CD4-positive, CD25-positive, alpha-beta regulatory T cell (primary cell): ENCODE results near the gene MED28. TPM values are rescaled to one million over a fixed set of nuclear protein-coding genes. Genes with fewer than 3 reads are reported as not detected.

Source experiments
- ATAC-seq, 2 donors: fragments of 150-1000 bp; cut with Tn5 transposase; one replicate each; pipeline ENCODE4 v1.10.0; 2021; ENCODE audit warnings: low read depth in 2 of 2, moderate number of reproducible peaks in 2 of 2, moderate library complexity in 1 of 2
- DNase-seq, 3 donors: peaks; one replicate each; pipeline versions ENCODE4 v3.0.0 to v3.0.0-alpha.2; 2012 to 2022; ENCODE audit warnings: mixed read lengths in 1 of 3
- H3K27ac ChIP-seq: one replicate; pipeline ENCODE4 v1.7.0; 2013; ENCODE audit warnings: mild to moderate bottlenecking, low read length; ENCODE audit not compliant: insufficient read depth, poor library complexity, severe bottlenecking
- H3K27me3 ChIP-seq: one replicate; pipeline ENCODE4 v1.7.0; 2013; ENCODE audit warnings: low read length; ENCODE audit not compliant: control insufficient read depth, insufficient read depth
- H3K36me3 ChIP-seq: one replicate; pipeline ENCODE4 v1.7.0; 2013; ENCODE audit warnings: mild to moderate bottlenecking, low read length, moderate library complexity; ENCODE audit not compliant: control insufficient read depth, insufficient read depth
- H3K4me1 ChIP-seq: 2 replicates; pipeline ENCODE4 v1.7.0; 2013; ENCODE audit warnings: mild to moderate bottlenecking, low read length; ENCODE audit not compliant: insufficient read depth, control insufficient read depth, poor library complexity, severe bottlenecking
- H3K4me3 ChIP-seq: one replicate; pipeline ENCODE4 v1.7.0; 2013; ENCODE audit warnings: low read depth, mild to moderate bottlenecking, low read length, moderate library complexity
- H3K9me3 ChIP-seq, 2 experiments: 1 replicate in 1 of 2; 2 replicates in 1 of 2; pipeline ENCODE4 v1.7.0; 2013; ENCODE audit warnings: low read length in 2 of 2, mild to moderate bottlenecking in 1 of 2, moderate library complexity in 1 of 2; ENCODE audit not compliant: control insufficient read depth in 2 of 2
- H3K27ac Mint-ChIP-seq, 3 donors: one replicate each; pipeline ENCODE4 v1.8.0; 2020 to 2022; ENCODE audit warnings: mild to moderate bottlenecking in 3 of 3, mixed read lengths in 3 of 3, moderate library complexity in 2 of 3
- H3K27me3 Mint-ChIP-seq: one replicate; pipeline ENCODE4 v1.8.0; 2022; ENCODE audit warnings: mild to moderate bottlenecking, mixed read lengths
- H3K36me3 Mint-ChIP-seq: one replicate; pipeline ENCODE4 v1.8.0; 2020; ENCODE audit warnings: mixed read lengths
- H3K4me1 Mint-ChIP-seq, 4 donors: one replicate each; pipeline ENCODE4 v1.8.0; 2020 to 2022; ENCODE audit warnings: mixed read lengths in 4 of 4, mild to moderate bottlenecking in 1 of 4
- H3K4me3 Mint-ChIP-seq, 4 donors: one replicate each; pipeline ENCODE4 v1.8.0; 2020 to 2022; ENCODE audit warnings: mild to moderate bottlenecking in 4 of 4, mixed read lengths in 4 of 4, moderate library complexity in 3 of 4
- H3K9me3 Mint-ChIP-seq, 7 donors: one replicate each; pipeline ENCODE4 v1.8.0; 2020 to 2022; ENCODE audit warnings: mixed read lengths in 7 of 7, mild to moderate bottlenecking in 3 of 7, moderate library complexity in 2 of 7
- polyA plus RNA-seq, 4 donors: library from polyadenylated mRNA; unstranded; fragments of 300-500 nt; fragmentation: Illumina TruSeq; gene quantifications; one replicate each; pipeline ENCODE4 v1.2.3, GENCODE V29; 2021
- total RNA-seq: library from RNA; stranded (reverse); gene quantifications from one replicate; pipeline ENCODE4 v1.2.3, GENCODE V29; 2022

MED28 gene
- total and polyA plus RNA-seq, 5 donors from 2014 or later = 32.8 to 61.6 (median 45.4) TPM

DNA sequence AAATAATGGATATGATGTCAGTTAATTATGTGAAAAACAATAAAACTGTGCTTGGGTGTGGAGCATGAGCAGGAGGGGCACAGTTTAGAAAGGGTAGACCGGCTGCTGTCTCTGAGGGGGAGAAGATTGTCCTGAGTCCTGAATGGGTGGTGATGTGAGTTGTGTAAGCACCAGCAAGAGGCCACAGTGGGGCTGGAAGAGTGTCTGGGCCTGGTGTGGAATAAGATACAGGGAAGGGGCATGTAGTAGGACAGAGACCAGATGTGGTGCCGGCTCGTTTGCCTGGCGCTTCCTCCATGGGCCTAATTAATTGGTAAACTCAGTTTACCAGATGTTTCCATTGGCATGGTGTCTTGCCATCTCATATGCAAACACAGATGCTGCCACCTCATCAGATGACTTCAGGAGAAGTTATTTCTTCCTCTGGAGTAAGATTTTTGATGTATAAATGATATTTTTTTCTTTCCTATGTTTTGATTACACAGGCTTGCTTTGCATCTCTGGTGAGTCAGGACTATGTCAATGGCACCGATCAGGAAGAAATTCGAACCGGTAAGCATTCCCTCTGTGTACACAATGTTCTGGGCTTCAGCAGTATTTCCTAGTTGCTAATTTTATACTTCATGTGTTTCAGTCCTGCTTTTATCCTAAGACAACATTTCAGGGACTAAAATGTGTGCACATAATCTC lies 5.1 kb downstream of the MED28 start:
- Histone ChIP-seq H3K36me3 (peaks cover 65% of the 10 kb centered on the region), H3K27ac (no peak overlapping the region), H3K4me1 (peaks cover 41% of the 10 kb centered on the region), H3K4me3 (peak overlapping the region; percentile 30), H3K9me3 (no peaks in the 10 kb centered on the region), H3K27me3 (no peaks in the 10 kb centered on the region)
- Mint-ChIP-seq H3K9me3 (no peaks in the 10 kb centered on the region), H3K4me3 (peak overlapping the region in 3 of 4 donors; percentile 32 to 57 (median 35)), H3K27ac (peak overlapping the region; percentile 15 to 58 (median 21)), H3K4me1 (peaks cover 8 to 63% (median 42%) of the 10 kb centered on the region in 4 donors), H3K27me3 (peaks cover 5% of the 10 kb centered on the region), H3K36me3 (peaks cover 45% of the 10 kb centered on the region)
- DNase-seq (no peak), ATAC-seq (no peak)

DNA sequence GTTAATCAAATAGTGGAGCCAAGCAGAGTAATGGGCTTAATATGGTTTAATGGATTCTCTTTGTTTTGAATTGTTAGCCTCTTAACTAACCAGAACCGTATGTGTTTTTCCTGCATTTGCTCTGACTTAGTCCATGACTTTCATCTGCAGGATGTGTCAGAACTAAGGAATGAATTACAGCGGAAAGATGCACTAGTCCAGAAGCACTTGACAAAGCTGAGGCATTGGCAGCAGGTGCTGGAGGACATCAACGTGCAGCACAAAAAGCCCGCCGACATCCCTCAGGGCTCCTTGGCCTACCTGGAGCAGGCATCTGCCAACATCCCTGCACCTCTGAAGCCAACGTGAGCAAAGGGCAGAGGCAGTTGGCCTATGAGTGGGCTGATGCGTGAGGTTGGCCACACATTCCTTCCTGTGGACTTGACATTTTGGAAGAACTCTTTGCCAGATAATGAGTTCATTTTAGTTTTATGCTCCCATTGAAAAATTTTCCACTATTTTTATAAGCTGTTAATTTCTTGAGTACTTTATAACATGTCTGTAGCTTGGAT lies 9.1 kb downstream of the MED28 start:
- H3K27me3 Mint-ChIP-seq = no peaks in the 10 kb centered on the region
- H3K9me3 ChIP-seq = no peaks in the 10 kb centered on the region
- H3K9me3 Mint-ChIP-seq = no peaks in the 10 kb centered on the region
- ATAC-seq = no peak
- H3K27ac Mint-ChIP-seq = no peak overlapping the region
- H3K4me3 Mint-ChIP-seq = no peak overlapping the region
- peaks cover 62% of the 10 kb centered on the region for H3K36me3 Mint-ChIP-seq
- peaks cover 4 to 52% (median 35%) of the 10 kb centered on the region in 4 donors for H3K4me1 Mint-ChIP-seq
- peaks cover 9% of the 10 kb centered on the region for H3K4me1 ChIP-seq
- DNase-seq = no peak
- H3K27me3 ChIP-seq = no peaks in the 10 kb centered on the region
- H3K36me3 ChIP-seq = peaks cover 93% of the 10 kb centered on the region
- no peak overlapping the region for H3K27ac ChIP-seq
- H3K4me3 ChIP-seq = no peak overlapping the region

DNA sequence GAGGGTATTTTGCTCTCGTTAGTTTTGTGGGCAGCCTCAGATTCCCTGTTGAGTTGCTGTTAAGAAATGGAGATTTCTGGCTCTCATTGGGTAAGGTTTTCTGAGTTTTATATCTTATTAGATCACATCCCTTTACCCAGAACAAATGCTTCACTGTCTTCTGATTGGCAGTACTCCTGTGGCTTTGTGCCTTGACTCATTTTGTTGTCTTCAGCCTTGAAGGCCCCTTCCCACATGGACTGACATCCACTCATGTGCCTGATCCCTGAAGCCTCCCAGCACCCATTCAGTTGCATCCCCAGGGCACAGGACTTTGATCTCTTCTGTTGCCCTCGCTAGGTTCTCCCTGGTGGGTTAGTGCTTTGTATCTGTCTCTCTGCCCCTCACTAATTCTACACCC lies 10.4 kb downstream of the MED28 start:
- H3K27ac Mint-ChIP-seq = peak overlapping the region in 1 of 3 donors; percentile 73

DNA sequence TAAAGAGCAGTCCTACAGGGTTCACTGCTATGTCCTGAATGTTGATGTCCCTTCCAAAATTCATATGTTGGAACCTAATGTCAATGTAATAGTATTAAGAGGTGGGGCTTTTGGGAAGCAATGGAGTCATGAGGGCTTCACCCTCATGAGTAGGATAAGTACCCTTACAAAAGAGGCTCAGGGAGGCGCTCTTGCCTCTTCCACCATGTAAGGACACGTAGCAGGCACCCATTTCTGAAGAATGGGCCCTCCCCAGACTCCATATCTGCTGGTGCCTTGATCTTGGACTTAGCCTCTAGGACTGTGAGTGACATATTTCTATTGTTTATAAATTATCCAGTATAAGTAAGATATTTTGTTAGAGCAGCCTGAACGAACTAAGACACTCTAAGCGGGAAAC lies 15.8 kb downstream of the MED28 start:
- Mint-ChIP-seq H3K27ac (no peak overlapping the region), H3K9me3 (no peaks in the 10 kb centered on the region), H3K4me1 (peaks cover 14 to 25% (median 14%) of the 10 kb centered on the region in 4 donors), H3K36me3 (peaks cover 49% of the 10 kb centered on the region), H3K4me3 (no peak overlapping the region), H3K27me3 (no peaks in the 10 kb centered on the region)
- no peaks in the 10 kb centered on the region for H3K4me1 ChIP-seq
- H3K9me3 ChIP-seq = no peaks in the 10 kb centered on the region
- no peak overlapping the region for H3K4me3 ChIP-seq
- ATAC-seq (no peak), DNase-seq (no peak)
- no peak overlapping the region for H3K27ac ChIP-seq
- peaks cover 89% of the 10 kb centered on the region for H3K36me3 ChIP-seq
- H3K27me3 ChIP-seq = no peaks in the 10 kb centered on the region

More for the DNA sequence above, 10.4 kb downstream of the MED28 start:
- H3K4me1 ChIP-seq = no peaks in the 10 kb centered on the region
- no peak overlapping the region for H3K27ac ChIP-seq
- ATAC-seq (no peak), DNase-seq (no peak)
- Mint-ChIP-seq H3K9me3 (no peaks in the 10 kb centered on the region), H3K27me3 (no peaks in the 10 kb centered on the region), H3K36me3 (peaks cover 57% of the 10 kb centered on the region), H3K4me1 (peaks cover 7 to 49% (median 30%) of the 10 kb centered on the region in 4 donors), H3K4me3 (no peak overlapping the region)
- H3K36me3 ChIP-seq = peaks cover 96% of the 10 kb centered on the region
- H3K4me3 ChIP-seq = no peak overlapping the region
- H3K27me3 ChIP-seq = no peaks in the 10 kb centered on the region
- no peaks in the 10 kb centered on the region for H3K9me3 ChIP-seq

DNA sequence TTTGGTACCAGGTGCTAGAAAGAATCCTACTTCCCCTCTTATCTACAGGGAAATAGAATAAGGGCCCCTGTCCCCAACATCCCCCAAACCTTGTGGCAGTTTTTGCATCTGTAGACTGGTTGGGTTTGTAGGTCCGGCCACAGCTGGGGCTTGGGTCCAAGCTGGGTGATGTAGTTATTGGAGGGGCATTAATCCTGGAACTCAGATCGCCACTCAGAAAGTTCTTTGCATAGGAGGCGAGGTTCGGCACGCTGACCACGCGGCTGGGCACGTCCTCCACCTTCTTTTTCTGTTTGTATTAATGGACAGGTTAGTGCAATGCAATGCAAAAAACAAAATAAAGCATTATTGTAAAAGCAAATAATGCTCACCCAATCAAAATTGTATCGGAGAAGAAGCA lies 19.2 kb downstream of the MED28 start:
- H3K27me3 Mint-ChIP-seq = no peaks in the 10 kb centered on the region
- DNase-seq (no peak), ATAC-seq (no peak)
- Histone ChIP-seq H3K27me3 (no peaks in the 10 kb centered on the region), H3K36me3 (peaks cover 59% of the 10 kb centered on the region), H3K4me1 (no peaks in the 10 kb centered on the region), H3K27ac (no peak overlapping the region), H3K4me3 (no peak overlapping the region), H3K9me3 (no peaks in the 10 kb centered on the region)
- H3K27ac Mint-ChIP-seq = no peak overlapping the region
- no peak overlapping the region for H3K4me3 Mint-ChIP-seq
- H3K9me3 Mint-ChIP-seq = no peaks in the 10 kb centered on the region
- H3K36me3 Mint-ChIP-seq = peaks cover 26% of the 10 kb centered on the region
- peaks cover 8 to 20% (median 14%) of the 10 kb centered on the region in 4 donors for H3K4me1 Mint-ChIP-seq

DNA sequence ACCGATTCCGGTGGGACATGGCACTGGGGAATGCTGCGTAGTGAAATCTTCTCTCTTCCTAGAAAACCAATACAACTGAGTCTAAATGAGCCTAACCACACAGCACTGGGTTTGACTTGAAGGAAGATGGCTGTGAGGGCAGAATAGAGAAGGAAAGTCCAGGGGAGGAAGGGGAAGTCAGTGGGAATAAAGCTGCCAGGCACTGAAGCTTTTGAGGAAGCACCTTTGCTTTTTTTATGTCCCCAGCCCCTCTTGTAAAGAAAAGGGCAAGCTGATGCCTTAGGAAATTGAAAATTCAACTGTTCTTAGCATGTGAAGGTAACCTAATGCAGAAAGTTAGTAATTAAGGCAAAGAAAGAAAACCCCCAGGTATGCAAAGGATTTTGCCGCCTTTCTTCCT lies 20.6 kb downstream of the MED28 start:
- peaks cover 0 to 12% (median 7%) of the 10 kb centered on the region in 4 donors for H3K4me1 Mint-ChIP-seq
- Histone ChIP-seq H3K36me3 (peaks cover 46% of the 10 kb centered on the region), H3K4me3 (no peak overlapping the region), H3K27me3 (no peaks in the 10 kb centered on the region), H3K27ac (no peak overlapping the region), H3K9me3 (no peaks in the 10 kb centered on the region), H3K4me1 (no peaks in the 10 kb centered on the region)
- no peak for ATAC-seq
- DNase-seq = no peak
- H3K4me3 Mint-ChIP-seq = no peak overlapping the region
- H3K36me3 Mint-ChIP-seq = peaks cover 21% of the 10 kb centered on the region
- no peaks in the 10 kb centered on the region for H3K9me3 Mint-ChIP-seq
- H3K27me3 Mint-ChIP-seq = no peaks in the 10 kb centered on the region
- H3K27ac Mint-ChIP-seq = peak overlapping the region in 1 of 3 donors; percentile 68

DNA sequence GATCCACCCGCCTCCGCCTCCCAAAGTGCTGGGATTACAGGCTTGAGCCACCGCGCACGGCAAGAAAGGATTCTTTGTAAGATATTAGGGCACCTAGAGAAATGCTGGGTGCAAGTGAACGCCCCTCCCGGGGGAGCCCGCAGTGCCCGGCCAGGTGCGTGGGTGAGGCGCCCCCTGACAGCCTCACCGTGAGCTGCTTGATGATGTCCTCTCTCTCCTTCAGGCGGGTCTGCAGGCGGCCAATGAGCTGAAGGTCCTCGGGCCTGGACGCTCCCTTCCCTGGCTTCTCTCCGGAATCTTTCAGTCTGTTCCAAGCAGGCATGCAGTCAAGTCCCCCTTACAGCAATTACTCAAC lies 21.9 kb downstream of the MED28 start:
- DNase-seq (no peak), ATAC-seq (no peak)
- Histone ChIP-seq H3K27ac (no peak overlapping the region), H3K9me3 (no peaks in the 10 kb centered on the region), H3K27me3 (no peaks in the 10 kb centered on the region), H3K4me3 (no peak overlapping the region), H3K4me1 (no peaks in the 10 kb centered on the region), H3K36me3 (peaks cover 36% of the 10 kb centered on the region)
- Mint-ChIP-seq H3K4me1 (peaks cover 0 to 12% (median 7%) of the 10 kb centered on the region in 4 donors), H3K27me3 (no peaks in the 10 kb centered on the region), H3K27ac (no peak overlapping the region), H3K4me3 (no peak overlapping the region), H3K9me3 (no peaks in the 10 kb centered on the region), H3K36me3 (peaks cover 21% of the 10 kb centered on the region)
